Mammary epithelial cell (primary cell): ENCODE results near the gene AGBL2.
"Not testable (repeated sequence)": the region's sequence is repeated elsewhere in the genome, so short reads cannot be mapped to it uniquely, and the experiment has no call there.

Experiments used
- CTCF ChIP-seq, 2 donors: IDR thresholded peaks in 1 of 2; conservative IDR thresholded peaks in 1 of 2; 2 replicates each; pipeline ENCODE4 v1.5.1; 2011 to 2012; ENCODE audit warnings: inconsistent platforms in 2 of 2, low read length in 2 of 2, mild to moderate bottlenecking in 2 of 2, control low read depth in 1 of 2, low read depth in 1 of 2; ENCODE audit not compliant: insufficient read depth in 1 of 2; ENCODE audit errors: extremely low read depth in 1 of 2
- EZH2 ChIP-seq: IDR thresholded peaks from 2 replicates; pipeline ENCODE4 v1.6.1; 2012; ENCODE audit warnings: low read length, inconsistent platforms, borderline replicate concordance

GRCh38 chr11:47686704-47687103 is 28.5 kb downstream of the AGBL2 start:
- not testable (repeated sequence) for TF ChIP-seq CTCF (conservative IDR thresholded peaks at IDR 0.05 in 1 of 2, IDR thresholded peaks at IDR 0.05 in 1 of 2; ENCODE audit: extremely low read depth in 1 of 2, insufficient read depth in 1 of 2, low read depth in 1 of 2, low read length in 2 of 2); EZH2
